Measurements from ENCODE around the gene PRRT4.
A peak's percentile ranks its signal among the peaks of the same experiment; 100 is the strongest.

PRRT4 gene

GRCh38 chr7:128361411-128362379, at the start of gene PRRT4:
Gene PRRT4, minus strand, starts transcription at chr7:128361690.
- peak; percentile 50 for DNase-seq (ENCODE audit: low spot score)

GRCh38 chr7:128410451-128410753, 48.9 kb upstream of the PRRT4 start:
- DNase-seq (ENCODE audit: low spot score), result no peak

- peak; percentile 98 for DNase-seq (ENCODE audit: low spot score)
These were observed 48.3 kb upstream of the PRRT4 start, which contains the start of gene IMPDH1 for GRCh38 chr7:128409596-128410450. Gene IMPDH1, minus strand, starts transcription at chr7:128409982. Its CDS starts 81 bp downstream, at chr7:128409901.

- no peak for DNase-seq (ENCODE audit: low spot score)
These were observed 47.5 kb upstream of the PRRT4 start for GRCh38 chr7:128408709-128409595.

GRCh38 chr7:128407751-128408708, 46.5 kb upstream of the PRRT4 start:
- DNase-seq (ENCODE audit: low spot score), result no peak

- no peak for DNase-seq (ENCODE audit: low spot score)
These were observed 45.7 kb upstream of the PRRT4 start for GRCh38 chr7:128407233-128407589.

GRCh38 chr7:128406314-128407232, 45.1 kb upstream of the PRRT4 start:
- no peak for DNase-seq (ENCODE audit: low spot score)

GRCh38 chr7:128405471-128406313, 44.2 kb upstream of the PRRT4 start:
- peak; percentile 70 for DNase-seq (ENCODE audit: low spot score)

- DNase-seq (ENCODE audit: low spot score), result peak; percentile 42
These were observed 43.5 kb upstream of the PRRT4 start for GRCh38 chr7:128404886-128405470.

- no peak for DNase-seq (ENCODE audit: low spot score)
These were observed 42.7 kb upstream of the PRRT4 start for GRCh38 chr7:128404143-128404681.

GRCh38 chr7:128403676-128404075, 42.2 kb upstream of the PRRT4 start:
- DNase-seq (ENCODE audit: low spot score), result no peak

GRCh38 chr7:128402356-128402755, 40.9 kb upstream of the PRRT4 start:
- DNase-seq (ENCODE audit: low spot score), result no peak

- no peak for DNase-seq (ENCODE audit: low spot score)
These were observed 39.1 kb upstream of the PRRT4 start for GRCh38 chr7:128400566-128400965.

GRCh38 chr7:128399991-128400390, 38.5 kb upstream of the PRRT4 start:
- no peak for DNase-seq (ENCODE audit: low spot score)

GRCh38 chr7:128398841-128399135, 37.3 kb upstream of the PRRT4 start:
- DNase-seq (ENCODE audit: low spot score), result no peak

GRCh38 chr7:128398016-128398840, 36.7 kb upstream of the PRRT4 start:
- peak; percentile 74 for DNase-seq (ENCODE audit: low spot score)

GRCh38 chr7:128396357-128396756, 34.9 kb upstream of the PRRT4 start:
- no peak for DNase-seq (ENCODE audit: low spot score)
